T-helper 9 cell (primary cell): ENCODE measurements around the gene PCDHGC3.

ENCODE experiments used
- DNase-seq: peaks from one replicate; pipeline ENCODE4 v3.0.0-alpha.2; 2020

PCDHGC3 gene

GRCh38 chr5:141485321-141486055, 9.7 kb downstream of the PCDHGC3 start:
- no peak for DNase-seq

- DNase-seq: no peak
Measured at GRCh38 chr5:141486091-141486490, 10.3 kb downstream of the PCDHGC3 start.

GRCh38 chr5:141487131-141487530, 11.4 kb downstream of the PCDHGC3 start:
- no peak for DNase-seq

GRCh38 chr5:141488591-141489561, 13.1 kb downstream of the PCDHGC3 start, which contains the start of gene PCDHGC5:
Gene PCDHGC5, plus strand, starts transcription at chr5:141489081. Its CDS starts 160 bp downstream, at chr5:141489241.
- DNase-seq: no peak

- no peak for DNase-seq
Measured at GRCh38 chr5:141489841-141490240, 14.1 kb downstream of the PCDHGC3 start.

GRCh38 chr5:141490271-141490670, 14.5 kb downstream of the PCDHGC3 start:
- no peak for DNase-seq

GRCh38 chr5:141490771-141491170, 15.0 kb downstream of the PCDHGC3 start:
- DNase-seq: no peak

GRCh38 chr5:141491323-141492167, 15.8 kb downstream of the PCDHGC3 start:
- no peak for DNase-seq

- DNase-seq: no peak
Measured at GRCh38 chr5:141492168-141492885, 16.6 kb downstream of the PCDHGC3 start.

- DNase-seq: no peak
Measured at GRCh38 chr5:141493500-141494422, 18.0 kb downstream of the PCDHGC3 start.

GRCh38 chr5:141494761-141495452, 19.1 kb downstream of the PCDHGC3 start:
- DNase-seq: no peak

GRCh38 chr5:141495453-141495811, 19.7 kb downstream of the PCDHGC3 start:
- DNase-seq: no peak

- no peak for DNase-seq
Measured at GRCh38 chr5:141496038-141496437, 20.3 kb downstream of the PCDHGC3 start.

GRCh38 chr5:141501761-141502160, 26.0 kb downstream of the PCDHGC3 start:
- DNase-seq: no peak

- DNase-seq: no peak
Measured at GRCh38 chr5:141503681-141504080, 27.9 kb downstream of the PCDHGC3 start.

- DNase-seq: no peak
Measured at GRCh38 chr5:141504216-141504615, 28.4 kb downstream of the PCDHGC3 start.

- no peak for DNase-seq
Measured at GRCh38 chr5:141506381-141507155, 30.8 kb downstream of the PCDHGC3 start.

- DNase-seq: no peak
Measured at GRCh38 chr5:141507387-141508091, 31.8 kb downstream of the PCDHGC3 start.

GRCh38 chr5:141508440-141508797, 32.7 kb downstream of the PCDHGC3 start:
- no peak for DNase-seq
